GM23338 (cell line): ENCODE data around the gene USP7. TPM values are rescaled to one million over a fixed set of nuclear protein-coding genes. Genes with fewer than 3 reads are reported as not detected.

Source experiments
- ATAC-seq: fragments of 200-7000 bp; cut with Tn5 transposase; 3 replicates; pipeline ENCODE4 v1.9.1; 2020
- DNase-seq: peaks from one replicate; pipeline ENCODE4 v3.0.0-alpha.2; 2015; ENCODE audit warnings: low spot score
- H2AFZ ChIP-seq: fragments of 200-600 bp; sonication (generic); 2 replicates; pipeline ENCODE4 v1.8.0; 2016; ENCODE audit warnings: antibody characterized with exemption, mild to moderate bottlenecking, moderate library complexity
- H3F3A ChIP-seq: fragments of 200-600 bp; sonication (generic); replicated peaks from 2 replicates; pipeline ENCODE4 v1.8.0; 2017; ENCODE audit warnings: antibody characterized with exemption, mixed run types, low read depth
- H3K27ac ChIP-seq: fragments of 200-600 bp; sonication (generic); 2 replicates; pipeline ENCODE4 v1.6.1; 2016; ENCODE audit warnings: low read depth
- H3K27me3 ChIP-seq: fragments of 200-600 bp; sonication (generic); 2 replicates; pipeline ENCODE4 v1.8.0; 2016; ENCODE audit warnings: mild to moderate bottlenecking, mixed run types, moderate library complexity; ENCODE audit not compliant: insufficient read depth
- H3K36me3 ChIP-seq: fragments of 200-600 bp; sonication (generic); 2 replicates; pipeline ENCODE4 v1.8.0; 2016; ENCODE audit warnings: mild to moderate bottlenecking; ENCODE audit not compliant: insufficient read depth
- H3K4me1 ChIP-seq: fragments of 200-600 bp; sonication (generic); 2 replicates; pipeline ENCODE4 v1.8.0; 2016; ENCODE audit warnings: mild to moderate bottlenecking, moderate library complexity; ENCODE audit not compliant: insufficient read depth
- H3K4me2 ChIP-seq: fragments of 200-600 bp; sonication (generic); 2 replicates; pipeline ENCODE4 v1.7.1; 2017; ENCODE audit warnings: mixed run types
- H3K4me3 ChIP-seq: fragments of 200-600 bp; sonication (generic); 2 replicates; pipeline ENCODE4 v1.6.1; 2016; ENCODE audit warnings: mixed run types
- H3K79me2 ChIP-seq: fragments of 200-600 bp; sonication (generic); replicated peaks from 2 replicates; pipeline ENCODE4 v1.8.0; 2017; ENCODE audit warnings: mild to moderate bottlenecking; ENCODE audit not compliant: insufficient read depth
- H3K9me2 ChIP-seq: fragments of 200-600 bp; sonication (generic); 2 replicates; pipeline ENCODE4 v1.8.0; 2017; ENCODE audit not compliant: insufficient read depth
- H4K20me1 ChIP-seq: fragments of 200-600 bp; sonication (generic); replicated peaks from 2 replicates; pipeline ENCODE4 v1.8.0; 2017; ENCODE audit warnings: mild to moderate bottlenecking; ENCODE audit not compliant: insufficient read depth
- H3K27ac Mint-ChIP-seq: 2 replicates; pipeline ENCODE4 v1.8.0; 2020; ENCODE audit warnings: inconsistent platforms, mild to moderate bottlenecking, moderate library complexity, mixed read lengths
- H3K27me3 Mint-ChIP-seq: 3 replicates; pipeline ENCODE4 v1.8.0; 2022; ENCODE audit warnings: low read depth, mild to moderate bottlenecking, moderate library complexity, mixed read lengths, inconsistent platforms; ENCODE audit not compliant: insufficient read depth, poor library complexity
- H3K36me3 Mint-ChIP-seq: 3 replicates; pipeline ENCODE4 v1.8.0; 2021; ENCODE audit warnings: low read depth, mild to moderate bottlenecking, inconsistent platforms, moderate library complexity, mixed read lengths
- H3K4me1 Mint-ChIP-seq: 3 replicates; pipeline ENCODE4 v1.8.0; 2020; ENCODE audit warnings: mild to moderate bottlenecking, inconsistent platforms, mixed read lengths
- H3K4me3 Mint-ChIP-seq: 3 replicates; pipeline ENCODE4 v1.8.0; 2021; ENCODE audit warnings: moderate library complexity, mild to moderate bottlenecking, inconsistent platforms, mixed read lengths
- H3K9me3 Mint-ChIP-seq: 3 replicates; pipeline ENCODE4 v1.8.0; 2020; ENCODE audit warnings: moderate library complexity, mild to moderate bottlenecking, inconsistent platforms, mixed read lengths
- ETS1 ChIP-seq: IDR thresholded peaks from 2 replicates; pipeline ENCODE4 v1.6.1; 2016; ENCODE audit warnings: antibody characterized with exemption
- EZH2phosphoT487 ChIP-seq: fragments of 200-600 bp; sonication (generic); IDR thresholded peaks from one replicate; pipeline ENCODE4 v1.8.1; 2018; ENCODE audit warnings: antibody characterized with exemption; ENCODE audit not compliant: unreplicated experiment
- JUNB ChIP-seq: IDR thresholded peaks from one replicate; pipeline ENCODE4 v1.6.1; 2016; ENCODE audit warnings: antibody characterized with exemption; ENCODE audit not compliant: unreplicated experiment
- POLR2AphosphoS5 ChIP-seq: IDR thresholded peaks from 2 replicates; pipeline ENCODE4 v1.6.1; 2016; ENCODE audit warnings: antibody characterized with exemption, low read depth
- REST ChIP-seq: IDR thresholded peaks from one replicate; pipeline ENCODE4 v1.6.1; 2018; ENCODE audit warnings: antibody characterized with exemption; ENCODE audit not compliant: unreplicated experiment
- STAT1 ChIP-seq: IDR thresholded peaks from one replicate; pipeline ENCODE4 v1.6.1; 2016; ENCODE audit warnings: antibody characterized with exemption; ENCODE audit not compliant: unreplicated experiment
- ZNF114 ChIP-seq: fragments of 250-450 bp; sonication (Bioruptor Pico); IDR thresholded peaks from 2 replicates; pipeline ENCODE4 v1.5.0; 2020; ENCODE audit warnings: mild to moderate bottlenecking, moderate library complexity
- ZNF331 ChIP-seq: fragments of 250-450 bp; sonication (Bioruptor Pico); IDR thresholded peaks from 2 replicates; pipeline ENCODE4 v1.5.0; 2020; ENCODE audit warnings: low read depth, mild to moderate bottlenecking, moderate library complexity
- ZNF462 ChIP-seq: fragments of 250-450 bp; sonication (Bioruptor Pico); IDR thresholded peaks from 2 replicates; pipeline ENCODE4 v1.5.0; 2020; ENCODE audit warnings: mild to moderate bottlenecking, moderate library complexity
- polyA plus RNA-seq: library from polyadenylated mRNA; unstranded; fragments of >200 nt; fragmentation: Nextera tagmentation; extraction: Ambion mirVana; gene quantifications from 2 replicates; pipeline ENCODE4 v1.2.1, GENCODE V29; 2016
- total RNA-seq: library from RNA; depleted of rRNA; stranded (reverse); fragments of >200 nt; shearing (Covaris generic); gene quantifications from 2 replicates; pipeline ENCODE4 v1.2.3, GENCODE V29; 2014

USP7 gene
- total and polyA plus RNA-seq, 2 experiments from 2014 or later, result 42.3 to 130 TPM

GRCh38 chr16:8934601-8935000, 29.1 kb downstream of the USP7 start (continued):
- no peak for TF ChIP-seq ZNF462 (CRISPR knock-in tag)

- Histone ChIP-seq H4K20me1 (peaks cover 93% of the 10 kb centered on the region), H3K79me2 (peaks cover 100% of the 10 kb centered on the region), H2AFZ (no peak overlapping the region), H3K27me3 (no peaks in the 10 kb centered on the region), H3K4me1 (peaks cover 36% of the 10 kb centered on the region), H3F3A (peaks cover 22% of the 10 kb centered on the region), H3K4me2 (no peak overlapping the region), H3K36me3 (peaks cover 14% of the 10 kb centered on the region), H3K27ac (no peak overlapping the region; the same call in 1 of the 2 replicates), H3K4me3 (no peak overlapping the region), H3K9me2 (no peaks in the 10 kb centered on the region)
- Mint-ChIP-seq H3K9me3 (no peaks in the 10 kb centered on the region), H3K4me1 (peaks cover 50% of the 10 kb centered on the region), H3K27me3 (no peaks in the 10 kb centered on the region), H3K36me3 (peaks cover 32% of the 10 kb centered on the region), H3K27ac (0 out of 2 replicates have a peak overlapping the region, but pooled peaks have one; percentile 7), H3K4me3 (no peak overlapping the region)
- no peak for TF ChIP-seq JUNB
- peak; percentile 95 for TF ChIP-seq REST
- TF ChIP-seq ZNF331, result no peak
- no peak for TF ChIP-seq EZH2phosphoT487
- TF ChIP-seq ZNF114 (CRISPR knock-in tag), result no peak
- no peak for TF ChIP-seq POLR2AphosphoS5
- no peak for TF ChIP-seq ETS1
- TF ChIP-seq STAT1, result no peak
- ATAC-seq, result peak; percentile 31
- DNase-seq, result peak; percentile 88
These were observed 31.8 kb downstream of the USP7 start for GRCh38 chr16:8931859-8932258.
